Upper lobe of right lung (tissue), 1 donor: ENCODE measurements around the gene INO80B. TPM values are rescaled to one million over a fixed set of nuclear protein-coding genes. Genes with fewer than 3 reads are reported as not detected.
A peak's percentile ranks its signal among the peaks of the same experiment; 100 is the strongest.

Experiments
- ATAC-seq: fragments of 200-7000 bp; cut with Tn5 transposase; one replicate; pipeline ENCODE4 v1.9.1; 2020; ENCODE audit warnings: mild to moderate bottlenecking, moderate library complexity
- DNase-seq: peaks from one replicate; pipeline ENCODE4 v3.0.0-alpha.2; 2020
- H3K27ac ChIP-seq: fragments of 200-600 bp; one replicate; pipeline ENCODE4 v1.8.0; 2022
- H3K27me3 ChIP-seq: fragments of 200-600 bp; one replicate; pipeline ENCODE4 v1.8.0; 2022; ENCODE audit warnings: mild to moderate bottlenecking
- H3K36me3 ChIP-seq: fragments of 200-600 bp; one replicate; pipeline ENCODE4 v1.8.0; 2022
- H3K4me1 ChIP-seq: fragments of 200-600 bp; one replicate; pipeline ENCODE4 v1.8.0; 2022
- H3K4me3 ChIP-seq: fragments of 200-600 bp; one replicate; pipeline ENCODE4 v1.8.0; 2022; ENCODE audit warnings: mild to moderate bottlenecking
- H3K9me3 ChIP-seq: fragments of 200-600 bp; one replicate; pipeline ENCODE4 v1.8.0; 2022
- CTCF ChIP-seq: fragments of 200-600 bp; IDR thresholded peaks from one replicate; pipeline ENCODE4 v1.8.0; 2022; ENCODE audit warnings: antibody characterized with exemption
- intact Hi-C: fragments of 100-400 bp; cut with DNase I; formaldehyde crosslinking; loops from one replicate; pipeline ENCODE4 v1.11.0; 2022
- total RNA-seq: library from RNA; stranded (reverse); fragmentation: NEBNext Ultra II Directional; extraction: Animal tissue kit (Norgen Biotek cat#: 25700); gene quantifications from one replicate; pipeline ENCODE4 v1.2.1, GENCODE V29; 2021
- donor health status: DM: no; HTN: yes; CAD: no; lungs with severe emphysema.

Gene INO80B
- total RNA-seq, 1 donor from 2014 or later, result 30.2 TPM

DNA sequence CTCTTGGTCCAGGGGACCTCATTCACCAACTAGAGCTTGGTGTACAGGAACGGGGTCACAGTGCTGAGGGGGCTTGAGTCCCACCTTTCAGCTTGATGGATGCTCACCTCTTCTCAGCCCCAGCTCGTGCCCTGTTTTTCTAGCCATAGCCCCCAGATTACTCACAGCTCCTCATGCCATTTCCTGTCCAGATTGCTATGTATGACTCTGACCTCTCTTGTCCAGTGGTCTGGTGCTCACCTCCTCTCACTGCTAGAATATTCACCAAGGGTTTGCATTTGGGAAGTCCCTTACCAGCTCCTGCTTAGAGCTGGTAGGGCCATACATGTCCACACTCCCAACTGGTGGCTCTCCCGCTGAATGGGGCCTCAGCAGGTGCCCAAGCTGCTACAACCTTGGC lies 38.7 kb downstream of the INO80B start:
- no peak overlapping the region for H3K27ac ChIP-seq
- peaks cover 9% of the 10 kb centered on the region for H3K4me1 ChIP-seq
- no peak overlapping the region for H3K4me3 ChIP-seq
- DNase-seq, result no peak
- intact Hi-C loops, result loop anchor here (10.0 kb wide), 1 partner anchor 91 kb away; no protein-coding TSS in a partner anchor
- no peak for ATAC-seq
- H3K9me3 ChIP-seq, result no peaks in the 10 kb centered on the region
- peaks cover 43% of the 10 kb centered on the region for H3K36me3 ChIP-seq
- peaks cover 15% of the 10 kb centered on the region for H3K27me3 ChIP-seq
- no peak for TF ChIP-seq CTCF

DNA sequence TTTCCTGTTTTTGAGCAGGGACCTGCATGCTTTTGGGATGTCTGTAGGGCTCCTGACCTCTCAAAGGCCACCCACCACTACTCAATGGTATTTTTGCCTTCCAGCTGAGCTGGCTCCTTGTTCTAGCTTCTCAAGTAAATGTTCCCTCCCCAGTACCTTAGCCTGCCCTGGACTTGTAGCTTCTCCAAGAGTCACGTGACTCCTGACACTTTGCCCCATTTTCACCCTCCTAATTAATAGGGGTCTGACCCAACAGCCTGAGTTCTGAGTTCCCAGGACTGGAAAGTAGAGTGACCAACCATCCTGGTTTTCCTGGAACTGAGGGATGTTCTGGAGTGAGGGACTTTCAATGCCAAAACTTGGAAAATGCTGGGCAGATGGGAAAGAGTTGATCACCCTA lies 40.6 kb downstream of the INO80B start:
- H3K4me1 ChIP-seq, result peaks cover 22% of the 10 kb centered on the region
- H3K27me3 ChIP-seq, result peaks cover 34% of the 10 kb centered on the region
- H3K4me3 ChIP-seq, result no peak overlapping the region
- intact Hi-C loops, result loop anchor here (10.0 kb wide), 1 partner anchor 89 kb away; no protein-coding TSS in a partner anchor
- no peak for DNase-seq
- TF ChIP-seq CTCF, result no peak
- no peak for ATAC-seq
- H3K27ac ChIP-seq, result no peak overlapping the region
- no peaks in the 10 kb centered on the region for H3K9me3 ChIP-seq
- peaks cover 34% of the 10 kb centered on the region for H3K36me3 ChIP-seq

GRCh38 chr2:74496997-74497776 lies 42.3 kb downstream of the INO80B start:
- no peak for TF ChIP-seq CTCF
- H3K27ac ChIP-seq, result no peak overlapping the region
- H3K27me3 ChIP-seq, result peaks cover 41% of the 10 kb centered on the region

DNA sequence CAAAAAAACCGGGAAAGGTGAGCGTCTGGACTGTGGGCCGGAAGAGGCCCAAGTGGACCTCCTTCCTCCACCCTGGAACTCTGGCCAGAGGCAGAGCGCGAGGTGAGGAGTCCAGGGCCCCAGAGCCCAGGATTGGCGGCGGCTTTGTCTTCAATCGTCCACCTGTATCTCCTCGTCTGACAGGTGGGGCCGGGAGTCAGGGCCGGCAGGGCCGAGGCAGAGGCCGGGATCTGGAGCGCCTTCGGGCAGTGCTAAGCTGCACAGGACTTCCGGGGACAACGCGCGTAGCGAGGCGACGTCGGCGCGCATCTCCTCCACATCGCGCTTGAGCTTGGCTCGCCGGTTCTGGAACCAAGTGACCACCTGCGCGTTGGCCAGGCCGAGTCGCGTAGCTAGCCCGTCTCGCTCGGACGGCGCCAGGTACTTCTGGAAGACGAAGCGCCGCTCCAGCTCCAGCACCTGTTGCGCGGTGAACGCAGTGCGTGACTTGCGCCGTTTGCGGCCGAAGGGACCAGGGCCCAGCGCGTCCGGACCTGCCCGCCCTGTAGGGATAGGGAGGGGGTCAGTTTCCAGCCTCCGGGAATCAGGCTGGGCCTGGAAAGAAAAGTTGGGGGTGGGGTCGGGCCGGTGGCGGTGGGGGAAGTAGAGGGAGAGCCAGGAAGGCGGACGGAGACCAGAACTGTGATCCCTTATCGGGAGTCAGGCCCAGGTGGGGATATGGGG lies 43.1 kb downstream of the INO80B start:
- peak; percentile 58 for ATAC-seq
- DNase-seq, result peak; percentile 77
- Histone ChIP-seq H3K27ac (no peak overlapping the region), H3K36me3 (peaks cover 9% of the 10 kb centered on the region), H3K9me3 (no peaks in the 10 kb centered on the region), H3K27me3 (peaks cover 41% of the 10 kb centered on the region), H3K4me1 (peaks cover 29% of the 10 kb centered on the region), H3K4me3 (peak overlapping the region; percentile 44)
- intact Hi-C loops, result loop anchor here (10.0 kb wide), 1 partner anchor 87 kb away; no protein-coding TSS in a partner anchor
- no peak for TF ChIP-seq CTCF

More at GRCh38 chr2:74496997-74497776, 42.3 kb downstream of the INO80B start:
- H3K9me3 ChIP-seq, result no peaks in the 10 kb centered on the region
- H3K4me1 ChIP-seq, result peaks cover 25% of the 10 kb centered on the region
- H3K4me3 ChIP-seq, result peak overlapping the region; percentile 44
- DNase-seq (no peak), ATAC-seq (no peak)
- H3K36me3 ChIP-seq, result peaks cover 17% of the 10 kb centered on the region
- intact Hi-C loops, result loop anchor here (10.0 kb wide), 1 partner anchor 88 kb away; no protein-coding TSS in a partner anchor

GRCh38 chr2:74498500-74499266 lies 43.8 kb downstream of the INO80B start:
- no peak for TF ChIP-seq CTCF
- Histone ChIP-seq H3K36me3 (peaks cover 2% of the 10 kb centered on the region), H3K9me3 (no peaks in the 10 kb centered on the region), H3K27ac (no peak overlapping the region), H3K4me1 (peaks cover 34% of the 10 kb centered on the region), H3K4me3 (peak overlapping the region; percentile 44), H3K27me3 (peaks cover 41% of the 10 kb centered on the region)
- intact Hi-C loops, result loop anchor here (10.0 kb wide), 1 partner anchor 86 kb away; no protein-coding TSS in a partner anchor
- DNase-seq (no peak), ATAC-seq (peak; percentile 1)
